ENCODE data around the gene ALKBH8. TPM values are rescaled to one million over a fixed set of nuclear protein-coding genes. Genes with fewer than 3 reads are reported as not detected.

The ALKBH8 gene
- 10 to 100 TPM in 1 of 4 donors, 1 to 10 TPM in 3; 1.8 to 15.7 (median 4.8) TPM for total RNA-seq

GRCh38 chr11:107565219-107565937 lies at the start of gene ALKBH8:
ALKBH8 (minus strand) TSS chr11:107565735; CDS start chr11:107560893, 4,842 bp downstream.
- Histone ChIP-seq H3K27me3 (no peaks in the 10 kb centered on the region), H3K4me3 (peak within 1 kb of the TSS; percentile 69 to 92 (median 82)), H3K9me3 (no peaks in the 10 kb centered on the region), H3K27ac (peak within 1 kb of the TSS; percentile 74 to 79 (median 77)), H3K36me3 (no peaks in the 10 kb centered on the region), H3K4me1 (peaks cover 0 to 25% (median 2%) of the 10 kb centered on the region in 4 donors)
- peak; percentile 78 to 89 (median 80) for DNase-seq
- peak in 1 of 2 donors; percentile 10 for TF ChIP-seq POLR2A (IDR thresholded peaks at IDR 0.05)
- no peak for TF ChIP-seq CTCF (IDR thresholded peaks at IDR 0.05)

- no peak overlapping the region for H3K27ac ChIP-seq
- no peaks in the 10 kb centered on the region for H3K36me3 ChIP-seq
- H3K9me3 ChIP-seq, result no peaks in the 10 kb centered on the region
- no peak overlapping the region for H3K4me3 ChIP-seq
- no peak for DNase-seq
- no peak for TF ChIP-seq POLR2A (IDR thresholded peaks at IDR 0.05)
- no peak for TF ChIP-seq CTCF (IDR thresholded peaks at IDR 0.05)
- no peaks in the 10 kb centered on the region for H3K27me3 ChIP-seq
- H3K4me1 ChIP-seq, result no peaks in the 10 kb centered on the region
Measured at GRCh38 chr11:107612445-107612844, 46.9 kb upstream of the ALKBH8 start.

- no peak overlapping the region for H3K27ac ChIP-seq
- TF ChIP-seq POLR2A (IDR thresholded peaks at IDR 0.05) (no peak), CTCF (IDR thresholded peaks at IDR 0.05) (no peak)
Measured at GRCh38 chr11:107609400-107610218, 44.1 kb upstream of the ALKBH8 start.

GRCh38 chr11:107608809-107609208 lies 43.3 kb upstream of the ALKBH8 start:
- TF ChIP-seq POLR2A (IDR thresholded peaks at IDR 0.05) (no peak), CTCF (IDR thresholded peaks at IDR 0.05) (no peak)
- Histone ChIP-seq H3K4me1 (no peaks in the 10 kb centered on the region), H3K36me3 (no peaks in the 10 kb centered on the region), H3K27ac (no peak overlapping the region), H3K9me3 (no peaks in the 10 kb centered on the region), H3K4me3 (no peak overlapping the region), H3K27me3 (no peaks in the 10 kb centered on the region)
- DNase-seq, result no peak

More at GRCh38 chr11:107609400-107610218, 44.1 kb upstream of the ALKBH8 start:
- H3K27me3 ChIP-seq, result no peaks in the 10 kb centered on the region
- DNase-seq, result no peak
- no peaks in the 10 kb centered on the region for H3K36me3 ChIP-seq
- H3K9me3 ChIP-seq, result no peaks in the 10 kb centered on the region
- H3K4me1 ChIP-seq, result no peaks in the 10 kb centered on the region
- H3K4me3 ChIP-seq, result no peak overlapping the region

GRCh38 chr11:107606141-107606540 lies 40.6 kb upstream of the ALKBH8 start:
- H3K4me1 ChIP-seq, result no peaks in the 10 kb centered on the region
- H3K27me3 ChIP-seq, result no peaks in the 10 kb centered on the region
- no peak overlapping the region for H3K4me3 ChIP-seq
- no peaks in the 10 kb centered on the region for H3K36me3 ChIP-seq
- H3K27ac ChIP-seq, result no peak overlapping the region
- no peaks in the 10 kb centered on the region for H3K9me3 ChIP-seq
- DNase-seq, result no peak
- TF ChIP-seq POLR2A (IDR thresholded peaks at IDR 0.05), result no peak
- no peak for TF ChIP-seq CTCF (IDR thresholded peaks at IDR 0.05)

Data from Peyer's patch (tissue), 4 donors.